ENCODE data around the gene DEPDC1B.
"Not testable (repeated sequence)": the region's sequence is repeated elsewhere in the genome, so short reads cannot be mapped to it uniquely, and the experiment has no call there.

Gene DEPDC1B

DNA sequence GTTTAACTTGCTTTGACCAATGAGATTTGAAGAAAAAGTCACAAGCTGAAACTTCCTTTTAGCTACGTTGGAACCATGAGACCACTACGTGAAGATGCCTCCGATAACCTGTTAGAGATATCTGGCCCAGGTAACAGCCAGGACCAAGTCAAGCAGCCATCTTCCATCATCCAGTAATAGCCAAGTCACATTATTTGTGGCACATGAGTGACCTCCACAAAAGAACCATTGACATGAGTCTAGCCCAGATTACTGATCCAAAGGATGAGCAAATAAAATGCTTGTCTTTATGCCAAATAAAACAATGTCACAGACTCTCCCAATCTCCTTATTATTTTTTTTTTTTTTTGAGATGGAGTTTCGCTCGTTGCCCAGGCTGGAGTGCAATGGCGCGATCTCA is 1.6 kb downstream of the DEPDC1B start:
- DNase-seq, result no peak

- no peak for DNase-seq
Measured at GRCh38 chr5:60690326-60690725, 9.6 kb downstream of the DEPDC1B start.

DNA sequence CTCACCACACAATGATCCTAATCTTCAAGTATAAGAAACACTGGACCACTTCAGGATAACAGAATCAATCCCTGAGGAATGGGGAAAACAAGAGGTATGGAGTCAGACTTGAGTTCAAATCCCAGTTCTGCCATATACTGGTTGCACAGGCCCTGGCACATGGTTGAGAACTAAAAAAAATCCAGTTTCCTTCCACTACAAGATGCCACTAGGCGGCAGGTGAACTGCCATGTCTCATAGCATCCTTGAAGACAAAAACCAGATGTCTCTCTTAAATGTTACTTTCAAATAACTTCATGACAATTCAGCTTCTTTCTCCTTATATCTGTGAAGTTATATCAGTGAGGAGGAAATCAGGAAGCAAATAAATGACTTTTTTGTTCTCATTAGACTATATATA is 11.0 kb downstream of the DEPDC1B start:
- DNase-seq, result no peak

DNA sequence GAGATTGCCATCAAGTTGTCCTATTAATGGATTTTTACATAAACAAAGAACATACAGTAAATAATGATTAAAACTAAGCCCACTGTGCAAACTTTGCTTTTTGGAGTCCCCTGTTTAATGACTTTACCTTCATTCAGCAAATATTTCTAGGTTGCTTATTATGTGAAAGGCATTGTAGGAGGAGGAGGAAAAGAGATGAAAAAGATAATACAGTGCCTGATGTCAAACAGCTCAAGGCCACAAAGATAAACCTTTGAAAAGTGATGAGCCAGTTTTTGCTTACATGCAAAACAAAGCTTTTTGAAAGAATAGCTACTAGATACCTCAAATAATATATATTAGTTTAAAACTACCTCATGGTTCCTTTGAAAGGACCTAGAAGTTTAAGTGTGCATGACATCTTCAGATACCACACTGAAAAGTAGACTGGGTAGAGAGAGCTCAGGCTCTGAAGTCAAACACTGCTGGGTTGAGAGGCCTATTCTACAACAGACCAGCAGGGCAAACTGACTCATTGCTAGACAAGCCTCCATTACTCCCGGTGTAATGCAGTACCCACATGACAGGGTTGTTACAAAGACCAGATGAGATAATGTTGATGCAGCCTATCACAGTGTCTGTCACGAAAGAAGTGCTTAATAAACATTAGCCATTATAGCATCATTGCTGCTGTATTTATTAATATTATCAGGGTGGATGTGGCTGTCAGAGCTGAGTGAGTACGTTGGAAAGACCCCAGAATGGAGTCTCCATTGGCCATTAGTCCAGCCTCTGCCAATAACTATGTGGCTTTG is 11.8 kb downstream of the DEPDC1B start:
- DNase-seq, result no peak

DNA sequence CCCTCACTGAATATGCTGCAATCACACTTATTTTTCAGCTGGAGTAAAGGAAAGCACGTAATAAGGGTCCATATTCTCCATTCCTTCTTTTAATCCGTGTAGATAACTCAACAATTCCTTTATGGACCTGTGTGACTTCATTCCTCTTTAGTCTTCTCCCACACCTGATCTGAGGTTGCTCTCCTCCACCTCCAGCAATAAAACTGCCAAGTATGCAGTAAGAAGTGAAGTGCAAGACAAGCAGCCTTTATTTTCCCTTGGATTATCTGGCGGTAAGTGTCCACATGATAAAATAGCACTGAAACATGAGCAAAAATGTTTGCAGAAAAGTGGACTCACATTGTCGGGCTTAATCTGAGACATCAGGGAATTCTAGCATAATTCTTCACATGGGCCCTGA is 13.8 kb downstream of the DEPDC1B start:
- no peak for DNase-seq

- DNase-seq, result no peak
Measured at GRCh38 chr5:60685700-60686099, 14.3 kb downstream of the DEPDC1B start.

- DNase-seq, result no peak
Measured at GRCh38 chr5:60685028-60685427, 14.9 kb downstream of the DEPDC1B start.

GRCh38 chr5:60682007-60682406 is 18.0 kb downstream of the DEPDC1B start:
- not testable (repeated sequence) for DNase-seq

GRCh38 chr5:60679816-60680215 is 20.1 kb downstream of the DEPDC1B start:
- DNase-seq, result no peak

DNA sequence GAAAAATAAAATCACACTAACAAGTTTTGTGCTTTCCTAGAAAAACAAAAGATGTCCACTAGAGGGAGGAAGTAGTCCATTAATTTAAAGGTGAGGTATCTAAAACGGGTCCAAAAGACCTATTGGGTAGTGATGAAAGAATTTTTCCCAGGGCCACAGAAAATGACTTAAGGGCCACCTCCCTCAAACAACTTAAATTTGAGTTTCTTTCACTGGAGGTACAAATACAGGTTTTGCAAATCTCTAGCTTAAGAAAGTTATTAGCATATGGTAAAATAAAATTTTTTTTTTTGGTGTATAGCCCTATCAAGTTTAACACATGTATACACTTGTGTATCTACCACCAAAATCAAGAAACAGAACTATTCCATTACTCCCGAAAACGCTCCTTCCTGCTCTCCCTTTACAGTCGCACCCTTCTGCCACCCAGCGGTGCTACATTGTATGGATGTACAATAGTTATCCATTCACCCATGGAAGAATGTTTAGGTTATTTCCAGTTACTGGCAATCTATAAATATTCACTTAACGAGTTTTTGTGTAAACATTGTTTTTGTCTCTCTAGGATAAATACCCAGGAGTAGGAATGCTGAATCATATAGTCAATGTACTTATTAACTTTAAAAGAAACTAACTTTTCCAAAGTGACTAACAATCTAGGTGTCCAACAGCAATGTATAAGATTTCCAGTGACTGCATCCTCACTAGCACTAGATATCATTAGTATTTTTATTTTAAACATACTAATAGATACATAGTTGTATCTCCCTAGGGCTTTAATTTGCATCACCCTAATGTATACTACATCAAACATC is 21.9 kb downstream of the DEPDC1B start:
- no peak for DNase-seq

GRCh38 chr5:60675286-60675685 is 24.7 kb downstream of the DEPDC1B start:
- DNase-seq, result no peak

DNA sequence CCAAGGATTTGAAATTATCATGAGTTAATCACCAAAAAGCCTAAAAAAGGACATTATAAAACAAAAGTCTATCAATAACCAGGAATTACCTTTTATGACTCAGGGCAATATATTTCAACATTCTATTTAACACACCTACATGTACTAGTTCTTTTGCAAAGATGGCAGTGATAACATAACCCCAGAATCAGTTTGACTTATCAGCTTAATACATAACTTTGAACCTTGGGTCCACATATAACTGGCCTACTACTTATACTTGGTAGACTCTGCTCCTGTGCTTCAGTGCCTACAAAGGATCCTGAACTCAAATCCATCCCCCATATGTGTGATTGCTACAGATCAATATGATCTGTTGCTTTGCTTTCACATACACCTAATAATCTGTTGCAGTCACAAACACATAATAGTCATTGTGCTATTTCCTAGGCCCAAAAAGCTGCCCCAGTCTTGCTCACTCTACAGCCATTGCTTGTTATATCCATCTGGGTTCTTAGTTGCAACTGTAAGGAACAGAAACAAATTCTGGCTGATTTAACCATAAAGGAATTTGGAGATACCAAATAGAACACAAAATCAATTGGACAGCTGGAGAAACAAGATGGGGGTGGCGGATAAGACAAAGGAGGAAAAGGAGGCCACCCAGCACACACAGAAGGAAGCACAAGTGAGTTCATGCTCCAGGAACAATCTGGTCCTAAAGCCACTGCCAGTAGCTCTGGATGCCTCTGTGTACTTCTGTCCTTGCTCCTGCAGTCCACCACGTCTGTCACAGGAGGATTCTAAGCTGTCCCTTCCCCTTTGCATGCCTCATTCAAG is 25.5 kb downstream of the DEPDC1B start:
- no peak for DNase-seq

- DNase-seq, result no peak
Measured at GRCh38 chr5:60673334-60673733, 26.6 kb downstream of the DEPDC1B start.

- no peak for DNase-seq
Measured at GRCh38 chr5:60672693-60673264, 27.2 kb downstream of the DEPDC1B start.

- no peak for DNase-seq
Measured at GRCh38 chr5:60671899-60672692, 27.9 kb downstream of the DEPDC1B start.

- no peak for DNase-seq
Measured at GRCh38 chr5:60670749-60671148, 29.2 kb downstream of the DEPDC1B start.

- no peak for DNase-seq
Measured at GRCh38 chr5:60668686-60669304, 31.2 kb downstream of the DEPDC1B start.

- no peak for DNase-seq
Measured at GRCh38 chr5:60651872-60652620, 47.9 kb downstream of the DEPDC1B start.

DNA sequence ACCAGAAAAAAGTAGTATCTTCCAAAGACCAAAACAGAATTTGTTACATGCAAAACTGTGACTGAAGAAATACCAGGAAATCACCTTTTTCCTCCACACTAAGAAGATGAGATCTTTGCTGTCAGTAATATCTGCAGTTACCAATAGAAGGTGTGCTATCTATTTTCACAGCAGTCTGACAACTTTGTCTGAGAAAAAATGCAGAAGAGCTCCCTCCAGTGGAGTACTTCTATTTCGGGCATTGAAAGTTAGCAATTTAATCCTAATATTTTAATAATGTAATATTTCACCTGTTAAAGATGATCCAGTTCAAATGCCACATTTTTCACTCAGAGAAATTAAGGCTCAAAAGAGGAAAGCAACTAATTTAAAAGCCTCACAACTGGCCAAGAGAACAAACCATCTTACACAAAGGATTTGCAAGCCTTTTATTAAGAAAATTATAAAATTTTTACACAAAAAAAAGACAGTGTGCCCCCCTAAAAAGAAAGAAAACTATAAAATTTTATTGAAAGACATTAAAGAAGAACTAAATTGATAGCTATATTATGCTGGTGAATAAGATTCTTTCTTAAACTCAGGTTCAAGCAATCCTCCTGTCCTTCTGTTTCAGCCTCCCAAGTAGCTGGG is 50.6 kb downstream of the DEPDC1B start:
- DNase-seq, result no peak

DNA sequence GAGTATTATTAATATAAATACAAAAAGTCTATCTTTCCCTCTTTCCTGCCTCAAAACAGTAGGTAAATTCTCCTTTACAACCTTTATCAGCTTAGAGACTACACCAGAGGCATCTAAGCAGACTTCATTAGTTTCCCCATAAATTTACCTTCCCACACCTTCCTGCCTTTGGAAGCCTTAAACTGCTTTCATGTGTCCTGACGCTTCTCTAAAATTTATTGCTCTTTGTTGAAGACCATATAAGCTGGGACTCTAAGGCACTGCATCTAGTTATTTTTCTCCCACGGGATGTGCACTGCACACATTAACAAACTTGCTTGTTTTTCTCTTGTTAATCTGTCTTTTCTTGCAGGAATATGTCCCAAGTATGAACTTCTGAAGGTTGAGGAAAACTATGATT is 51.8 kb downstream of the DEPDC1B start:
- DNase-seq, result no peak
